ENCODE results near the gene PNMA6E. TPM values are rescaled to one million over a fixed set of nuclear protein-coding genes. Genes with fewer than 3 reads are reported as not detected.
"Not testable (repeated sequence)": the region's sequence is repeated elsewhere in the genome, so short reads cannot be mapped to it uniquely, and the experiment has no call there.

Gene PNMA6E
- total RNA-seq, 6 experiments from 2014 or later = not detected

- no peak overlapping the region for H3K4me3 ChIP-seq
- no peaks in the 10 kb centered on the region for H3K9me3 ChIP-seq
- no peak overlapping the region for H3K27ac ChIP-seq
- TF ChIP-seq CTCF (IDR thresholded peaks at IDR 0.05) (no peak), POLR2A (IDR thresholded peaks at IDR 0.05) (no peak)
- intact Hi-C loops (cut with DNase I) = no loop called here
- H3K36me3 ChIP-seq = no peaks in the 10 kb centered on the region
- no peak for DNase-seq
- H3K27me3 ChIP-seq = no peaks in the 10 kb centered on the region
- H3K4me1 ChIP-seq = peaks cover 0 to 7% (median 0%) of the 10 kb centered on the region in 4 donors
- 28% methylated on average over 3 of the region's 3 CpGs for WGBS (ENCODE audit: insufficient coverage, low coverage, low lambda C conversion rate, missing lambda C conversion rate)
- ATAC-seq = no peak
Measured at GRCh38 chrX:153407736-153408135, 6.6 kb upstream of the PNMA6E start.

GRCh38 chrX:153406903-153407302 lies 5.8 kb upstream of the PNMA6E start:
- ATAC-seq (peak in 2 of 4 donors; percentile 15 to 28), DNase-seq (no peak)
- H3K9me3 ChIP-seq = no peaks in the 10 kb centered on the region
- H3K4me1 ChIP-seq = peaks cover 0 to 7% (median 0%) of the 10 kb centered on the region in 4 donors
- 49% methylated on average over 2 of the region's 7 CpGs for WGBS (ENCODE audit: insufficient coverage, low coverage, low lambda C conversion rate, missing lambda C conversion rate)
- intact Hi-C loops (cut with DNase I) = no loop called here
- TF ChIP-seq POLR2A (IDR thresholded peaks at IDR 0.05) (no peak), CTCF (IDR thresholded peaks at IDR 0.05) (no peak)
- no peaks in the 10 kb centered on the region for H3K27me3 ChIP-seq
- no peak overlapping the region for H3K4me3 ChIP-seq
- no peak overlapping the region for H3K27ac ChIP-seq
- no peaks in the 10 kb centered on the region for H3K36me3 ChIP-seq

- 83% methylated on average over 1 of the region's 9 CpGs for WGBS (ENCODE audit: insufficient coverage, low coverage, low lambda C conversion rate, missing lambda C conversion rate)
- no peak overlapping the region for H3K4me3 ChIP-seq
- TF ChIP-seq POLR2A (IDR thresholded peaks at IDR 0.05) (no peak), CTCF (IDR thresholded peaks at IDR 0.05) (no peak)
Measured at GRCh38 chrX:153406011-153406410, 4.9 kb upstream of the PNMA6E start.

GRCh38 chrX:153405426-153405825 lies 4.3 kb upstream of the PNMA6E start:
- intact Hi-C loops (cut with DNase I) = no loop called here
- DNase-seq (no peak), ATAC-seq (no peak)
- Histone ChIP-seq H3K27me3 (no peaks in the 10 kb centered on the region), H3K36me3 (no peaks in the 10 kb centered on the region), H3K4me3 (no peak overlapping the region), H3K9me3 (no peaks in the 10 kb centered on the region), H3K4me1 (no peaks in the 10 kb centered on the region), H3K27ac (no peak overlapping the region)
- TF ChIP-seq POLR2A (IDR thresholded peaks at IDR 0.05) (no peak), CTCF (IDR thresholded peaks at IDR 0.05) (no peak)
- WGBS (ENCODE audit: insufficient coverage, low coverage, low lambda C conversion rate, missing lambda C conversion rate) = 32% methylated on average over 5 of the region's 5 CpGs

More at GRCh38 chrX:153406011-153406410, 4.9 kb upstream of the PNMA6E start:
- H3K27me3 ChIP-seq = no peaks in the 10 kb centered on the region
- H3K4me1 ChIP-seq = peaks cover 0 to 4% (median 0%) of the 10 kb centered on the region in 4 donors
- no peaks in the 10 kb centered on the region for H3K9me3 ChIP-seq
- DNase-seq (no peak), ATAC-seq (no peak)
- intact Hi-C loops (cut with DNase I) = no loop called here
- no peaks in the 10 kb centered on the region for H3K36me3 ChIP-seq
- no peak overlapping the region for H3K27ac ChIP-seq

- intact Hi-C loops (cut with DNase I); H3K36me3 ChIP-seq; H3K9me3 ChIP-seq; H3K27me3 ChIP-seq; DNase-seq; ATAC-seq; H3K4me1 ChIP-seq; H3K4me3 ChIP-seq; H3K27ac ChIP-seq: not testable (repeated sequence)
- 74% methylated on average over 3 of the region's 5 CpGs for WGBS (ENCODE audit: insufficient coverage, low coverage, low lambda C conversion rate, missing lambda C conversion rate)
Measured at GRCh38 chrX:153404333-153404732, 3.2 kb upstream of the PNMA6E start.
